GM23248 (cell line): ENCODE results near the gene BICD1.

ENCODE experiments used
- EZH2 ChIP-seq: fragments of 200-600 bp; sonication (generic); IDR thresholded peaks from 2 replicates; pipeline ENCODE4 v1.6.1; 2018; ENCODE audit warnings: antibody characterized with exemption, mild to moderate bottlenecking; ENCODE audit not compliant: insufficient read depth, poor library complexity, severe bottlenecking
- EZH2phosphoT487 ChIP-seq: fragments of 200-600 bp; sonication (generic); IDR thresholded peaks from 2 replicates; pipeline ENCODE4 v1.6.1; 2018; ENCODE audit warnings: antibody characterized with exemption, moderate library complexity, mild to moderate bottlenecking, low read depth; ENCODE audit not compliant: insufficient read depth

DNA sequence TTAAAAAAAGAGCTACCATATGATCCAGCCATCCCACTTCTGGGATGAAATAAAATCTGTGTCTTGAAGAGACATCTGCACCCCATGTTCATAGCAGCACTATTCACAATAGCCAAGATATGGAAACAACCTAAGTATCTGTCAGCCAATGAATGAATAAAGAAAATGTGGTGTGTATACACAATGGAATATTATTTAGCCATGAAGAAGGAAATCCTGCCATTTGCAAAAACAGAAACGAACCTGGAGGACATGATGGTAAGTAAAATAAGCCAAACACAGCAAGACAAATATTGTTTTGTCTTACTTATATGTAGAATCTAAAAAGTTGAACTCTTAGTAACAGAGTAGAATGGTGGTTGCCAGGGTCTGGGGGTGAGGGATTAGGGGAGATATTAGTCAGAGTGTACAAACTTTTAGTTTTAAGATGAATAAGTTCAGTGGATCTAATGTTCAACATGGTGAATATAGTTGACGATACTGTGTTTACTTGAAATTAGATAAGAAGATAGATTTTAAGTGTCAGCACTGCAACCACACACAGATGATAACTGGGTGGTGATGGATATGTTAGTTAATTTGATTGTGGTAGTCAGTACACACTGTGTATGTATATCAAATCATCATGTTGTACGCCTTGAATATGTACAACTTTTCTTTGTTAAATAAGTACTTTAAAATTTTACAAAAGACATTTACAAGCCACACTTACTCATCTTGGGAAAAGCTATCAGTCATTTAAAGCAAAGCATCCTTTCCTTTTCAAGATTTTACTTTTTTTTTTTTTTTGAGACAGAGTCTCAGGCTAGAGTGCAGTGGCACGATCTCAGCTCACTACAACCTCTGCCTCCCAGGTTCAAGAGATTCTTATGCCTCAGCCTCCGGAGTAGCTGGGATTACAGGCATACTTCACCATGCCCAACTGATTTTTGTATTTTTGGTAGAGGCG lies 89.9 kb downstream of the BICD1 start:
- no peak for TF ChIP-seq EZH2phosphoT487
- TF ChIP-seq EZH2: no peak
